HEK293 (cell line): ENCODE measurements around the gene HIGD2A.

Experiments used
- CTCF ChIA-PET: fragments of 350-600 bp; formaldehyde crosslinking; extraction: SDS; loops from one replicate; lab custom pipeline; 2021; ENCODE audit warnings: antibody characterized with exemption; lab: Yijun Ruan, JAX
- POLR2A ChIA-PET: fragments of 300-600 bp; formaldehyde crosslinking; extraction: SDS; loops from one replicate; lab custom pipeline; 2020; ENCODE audit warnings: antibody characterized with exemption, inconsistent platforms; lab: Yijun Ruan, JAX
- H3K27ac ChIP-seq: fragments of 200-500 bp; sonication (Bioruptor generic); 2 replicates; pipeline ENCODE4 v1.5.1; 2014; ENCODE audit warnings: low read depth, low read length, control low read depth, inconsistent platforms; ENCODE audit errors: extremely low read depth
- H3K36me3 ChIP-seq, 2 experiments: fragments of 200-500 bp in 1 of 2; sonication (Bioruptor generic) in 1 of 2; 1 replicate in 1 of 2; 2 replicates in 1 of 2; pipeline ENCODE4 v1.5.1; 2014 to 2017; ENCODE audit warnings: inconsistent platforms in 2 of 2, low read length in 2 of 2; ENCODE audit not compliant: control insufficient read depth in 2 of 2, insufficient read depth in 1 of 2
- H3K4me1 ChIP-seq: fragments of 200-500 bp; sonication (Bioruptor generic); 2 replicates; pipeline ENCODE4 v1.5.1; 2014; ENCODE audit warnings: mild to moderate bottlenecking, low read length, inconsistent platforms; ENCODE audit not compliant: control insufficient read depth, insufficient read depth
- H3K4me3 ChIP-seq: 2 replicates; pipeline ENCODE4 v1.5.1; 2011; ENCODE audit warnings: low read depth, mild to moderate bottlenecking, control low read depth, low read length, moderate library complexity
- H3K9me3 ChIP-seq: fragments of 200-500 bp; sonication (Bioruptor generic); 2 replicates; pipeline ENCODE4 v1.5.1; 2014; ENCODE audit warnings: low read depth, low read length, inconsistent platforms; ENCODE audit not compliant: control insufficient read depth, insufficient read depth
- AEBP2 ChIP-seq: fragments of 450-650 bp; formaldehyde crosslinking; IDR thresholded peaks from 2 replicates; pipeline ENCODE4 v1.5.1; 2016; ENCODE audit warnings: missing biosample characterization, missing genetic modification characterization, borderline replicate concordance
- EGR2 ChIP-seq: fragments of 450-650 bp; formaldehyde crosslinking; IDR thresholded peaks from 2 replicates; pipeline ENCODE4 v1.5.1; 2016; ENCODE audit warnings: low read depth, missing biosample characterization, missing genetic modification characterization
- OSR2 ChIP-seq: fragments of 450-650 bp; formaldehyde crosslinking; IDR thresholded peaks from 2 replicates; pipeline ENCODE4 v1.5.1; 2016; ENCODE audit warnings: missing biosample characterization, missing genetic modification characterization
- PRDM4 ChIP-seq: fragments of 450-650 bp; formaldehyde crosslinking; IDR thresholded peaks from 2 replicates; pipeline ENCODE4 v1.5.1; 2017; ENCODE audit warnings: missing biosample characterization, missing genetic modification characterization
- PRDM6 ChIP-seq: fragments of 450-650 bp; formaldehyde crosslinking; IDR thresholded peaks from 2 replicates; pipeline ENCODE4 v1.5.1; 2017; ENCODE audit warnings: missing biosample characterization, missing genetic modification characterization
- REST ChIP-seq: fragments of 450-650 bp; formaldehyde crosslinking; IDR thresholded peaks from 2 replicates; pipeline ENCODE4 v1.5.1; 2016; ENCODE audit warnings: missing biosample characterization, missing genetic modification characterization
- SP2 ChIP-seq: fragments of 450-650 bp; formaldehyde crosslinking; IDR thresholded peaks from 2 replicates; pipeline ENCODE4 v1.5.1; 2016; ENCODE audit warnings: missing biosample characterization, missing genetic modification characterization
- ZFHX2 ChIP-seq: fragments of 450-650 bp; formaldehyde crosslinking; conservative IDR thresholded peaks from 2 replicates; pipeline ENCODE4 v1.5.1; 2016; ENCODE audit warnings: missing biosample characterization, missing genetic modification characterization
- ZNF10 ChIP-seq: fragments of 450-650 bp; formaldehyde crosslinking; IDR thresholded peaks from 2 replicates; pipeline ENCODE4 v1.5.1; 2017; ENCODE audit warnings: missing biosample characterization, missing genetic modification characterization
- ZNF175 ChIP-seq: fragments of 450-650 bp; formaldehyde crosslinking; IDR thresholded peaks from 2 replicates; pipeline ENCODE4 v1.5.1; 2016; ENCODE audit warnings: missing biosample characterization, missing genetic modification characterization
- ZNF350 ChIP-seq: fragments of 450-650 bp; formaldehyde crosslinking; IDR thresholded peaks from 2 replicates; pipeline ENCODE4 v1.5.0; 2017; ENCODE audit warnings: missing biosample characterization, mild to moderate bottlenecking, missing genetic modification characterization
- ZNF398 ChIP-seq: fragments of 450-650 bp; formaldehyde crosslinking; IDR thresholded peaks from 2 replicates; pipeline ENCODE4 v1.5.1; 2017; ENCODE audit warnings: missing biosample characterization, missing genetic modification characterization
- ZNF423 ChIP-seq: fragments of 450-650 bp; formaldehyde crosslinking; IDR thresholded peaks from 2 replicates; pipeline ENCODE4 v1.5.1; 2016; ENCODE audit warnings: missing biosample characterization, missing genetic modification characterization
- ZNF558 ChIP-seq: fragments of 450-650 bp; formaldehyde crosslinking; IDR thresholded peaks from 2 replicates; pipeline ENCODE4 v1.5.1; 2016; ENCODE audit warnings: missing biosample characterization, missing genetic modification characterization

HIGD2A gene

GRCh38 chr5:176409765-176410164, 21.2 kb downstream of the HIGD2A start (continued):
- TF ChIP-seq REST (tag by site-specific recombination), result no peak
- TF ChIP-seq ZNF423 (tag by site-specific recombination), result no peak
- TF ChIP-seq ZNF398 (tag by site-specific recombination), result no peak
- TF ChIP-seq ZNF350 (tag by site-specific recombination), result no peak
- TF ChIP-seq ZNF558 (tag by site-specific recombination), result no peak

GRCh38 chr5:176410486-176411180, 22.1 kb downstream of the HIGD2A start:
- POLR2A ChIA-PET, result no interaction called here
- Histone ChIP-seq H3K9me3 (no peaks in the 10 kb centered on the region), H3K4me3 (no peak overlapping the region), H3K27ac (no peak overlapping the region), H3K4me1 (no peaks in the 10 kb centered on the region)
- CTCF ChIA-PET, result interaction anchor here (0.7 to 1.0 kb wide), 2 partner anchors 37 to 41 kb away, joined by 3 read pairs; no protein-coding TSS in a partner anchor
- TF ChIP-seq ZNF10 (tag by site-specific recombination) (no peak), ZNF175 (tag by site-specific recombination) (no peak), PRDM4 (tag by site-specific recombination) (no peak)
- TF ChIP-seq, all 188 proteins: peak for 0
- H3K36me3 ChIP-seq, result peaks cover 8 to 42% of the 10 kb centered on the region in 2 experiments; a peak in 2 of 3 replicates

- no peaks in the 10 kb centered on the region for H3K9me3 ChIP-seq
- no peaks in the 10 kb centered on the region for H3K4me1 ChIP-seq
- H3K36me3 ChIP-seq, result peaks cover 8 to 21% of the 10 kb centered on the region in 2 experiments; a peak in 2 of 3 replicates
- ChIA-PET POLR2A (no interaction called here), CTCF (interaction anchor here (0.7 kb wide), 1 partner anchor 556 kb away, joined by 3 read pairs; no protein-coding TSS in a partner anchor)
- TF ChIP-seq OSR2 (tag by site-specific recombination) (no peak), SP2 (tag by site-specific recombination) (0 out of 2 replicates have a peak, but pooled peaks have one; percentile 7), AEBP2 (no peak), ZFHX2 (tag by site-specific recombination) (peak; percentile 81), EGR2 (tag by site-specific recombination) (peak; percentile 83), PRDM6 (tag by site-specific recombination) (no peak)
- no peak overlapping the region for H3K27ac ChIP-seq
- no peak overlapping the region for H3K4me3 ChIP-seq
These were observed 24.1 kb downstream of the HIGD2A start for GRCh38 chr5:176412517-176413254.
